Measurements from ENCODE around the gene RPL36A.

RPL36A gene

GRCh38 chrX:101390664-101391525, at the start of gene RPL36A:
Gene RPL36A (plus strand): TSS chrX:101391011. CDS start chrX:101391044, 33 bp downstream.
- peak; percentile 91 to 94 for DNase-seq

GRCh38 chrX:101347859-101348451, 42.9 kb upstream of the RPL36A start:
- DNase-seq: no peak

- peak; percentile 56 to 70 for DNase-seq
These were observed 42.2 kb upstream of the RPL36A start, which contains the start of gene TIMM8A for GRCh38 chrX:101348452-101349192. Gene TIMM8A (minus strand): TSS chrX:101348742. CDS start chrX:101348664, 78 bp downstream.

GRCh38 chrX:101349193-101349562, 41.6 kb upstream of the RPL36A start:
- no peak for DNase-seq

GRCh38 chrX:101357166-101357795, 33.5 kb upstream of the RPL36A start:
- no peak for DNase-seq

GRCh38 chrX:101359966-101360365, 30.8 kb upstream of the RPL36A start:
- DNase-seq: no peak

GRCh38 chrX:101360390-101360789, 30.4 kb upstream of the RPL36A start:
- no peak for DNase-seq

GRCh38 chrX:101362116-101362515, 28.7 kb upstream of the RPL36A start:
- no peak for DNase-seq

GRCh38 chrX:101362757-101363156, 28.1 kb upstream of the RPL36A start:
- DNase-seq: no peak

- no peak for DNase-seq
These were observed 25.5 kb upstream of the RPL36A start for GRCh38 chrX:101365301-101365795.

GRCh38 chrX:101368800-101369199, 22.0 kb upstream of the RPL36A start:
- no peak for DNase-seq

GRCh38 chrX:101369687-101370086, 21.1 kb upstream of the RPL36A start:
- DNase-seq: no peak

- DNase-seq: no peak
These were observed 19.8 kb upstream of the RPL36A start for GRCh38 chrX:101370888-101371504.

GRCh38 chrX:101377547-101377946, 13.3 kb upstream of the RPL36A start:
- DNase-seq: no peak

- DNase-seq: no peak
These were observed 7.1 kb upstream of the RPL36A start for GRCh38 chrX:101383679-101384205.

GRCh38 chrX:101385026-101385684, 5.7 kb upstream of the RPL36A start:
- no peak for DNase-seq

GRCh38 chrX:101385795-101386541, 4.8 kb upstream of the RPL36A start, which contains the start of gene BTK:
Gene BTK (minus strand): TSS chrX:101386191. CDS start chrX:101375284, 10,907 bp downstream.
- DNase-seq: no peak

- DNase-seq: no peak
These were observed 4.3 kb upstream of the RPL36A start for GRCh38 chrX:101386542-101386885.

- DNase-seq: no peak
These were observed 2.2 kb upstream of the RPL36A start for GRCh38 chrX:101388604-101389003.

GRCh38 chrX:101391831-101392230, 1.0 kb downstream of the RPL36A start:
- no peak for DNase-seq
